ENCODE measurements around the gene ZNF649.
A peak's percentile ranks its signal among the peaks of the same experiment; 100 is the strongest.

The ZNF649 gene

DNA sequence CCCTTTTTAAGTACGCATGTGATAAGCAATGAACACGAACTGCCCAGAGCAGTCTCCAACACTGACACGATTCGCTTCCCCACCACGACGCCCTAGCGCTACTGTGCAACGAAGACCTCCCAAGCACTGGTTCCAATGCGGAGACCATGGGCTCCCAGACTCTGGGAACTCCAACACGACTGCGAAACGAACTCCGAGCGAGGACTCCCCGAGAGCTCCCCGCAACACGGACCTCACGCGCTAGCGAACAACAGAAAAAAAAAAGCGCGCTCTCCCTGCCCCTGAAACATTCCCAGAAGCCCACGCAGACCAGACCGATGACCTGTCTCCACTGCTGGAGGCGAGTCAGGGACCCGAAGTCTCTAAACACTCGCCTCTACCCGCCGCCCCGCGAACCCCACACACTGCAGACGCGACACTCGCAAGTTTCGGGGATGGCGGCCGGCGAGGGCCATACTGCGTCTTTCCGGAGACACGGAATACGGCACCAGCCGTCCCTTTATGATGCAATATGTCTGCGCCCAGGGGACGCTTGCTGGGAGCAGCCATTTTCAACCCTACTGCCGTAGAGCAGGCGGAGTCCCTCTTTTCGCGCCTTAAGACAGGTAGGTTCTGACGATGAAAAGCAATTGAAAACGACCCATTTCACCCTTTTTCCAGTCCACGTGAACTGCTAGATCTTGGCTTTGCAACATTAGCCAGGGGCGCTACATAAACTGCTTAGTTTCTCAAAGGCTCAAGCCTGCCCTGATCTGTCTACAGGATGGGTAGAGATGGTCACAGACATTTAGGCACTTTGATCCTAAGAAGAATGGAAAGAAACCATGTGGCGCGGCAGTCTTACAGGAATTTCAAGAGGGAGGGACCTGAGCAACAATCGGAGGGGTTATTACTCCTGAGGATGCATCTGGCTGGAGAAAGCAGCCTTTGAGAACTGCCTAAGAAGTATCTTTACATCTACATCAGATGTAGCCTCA is 17.0 kb downstream of the ZNF649 start, which contains the start of gene ZNF577:
Gene ZNF577 (minus strand): TSS at position 430 of the 977 bp plus-strand sequence. CDS start 7,569 bp downstream, outside the sequence.
- peak; percentile 64 for DNase-seq

DNA sequence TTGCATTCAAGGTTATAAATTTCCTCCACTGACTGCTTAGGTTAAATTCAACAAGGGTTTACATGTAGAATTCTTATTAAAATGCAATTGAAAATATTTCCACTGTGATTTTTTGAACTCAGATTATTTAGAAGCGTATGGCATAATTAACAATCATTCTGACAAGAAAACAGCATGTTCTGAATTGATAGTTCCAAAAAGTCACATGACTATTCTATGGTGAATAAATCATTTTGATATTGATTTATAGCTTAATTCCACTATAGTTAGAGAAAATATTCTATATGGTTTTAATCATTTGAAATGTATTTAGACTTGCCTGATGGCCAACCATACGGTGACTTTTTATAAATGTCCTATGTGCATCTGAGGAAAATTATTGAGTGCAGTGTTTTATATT is 20.1 kb downstream of the ZNF649 start:
- DNase-seq: no peak

DNA sequence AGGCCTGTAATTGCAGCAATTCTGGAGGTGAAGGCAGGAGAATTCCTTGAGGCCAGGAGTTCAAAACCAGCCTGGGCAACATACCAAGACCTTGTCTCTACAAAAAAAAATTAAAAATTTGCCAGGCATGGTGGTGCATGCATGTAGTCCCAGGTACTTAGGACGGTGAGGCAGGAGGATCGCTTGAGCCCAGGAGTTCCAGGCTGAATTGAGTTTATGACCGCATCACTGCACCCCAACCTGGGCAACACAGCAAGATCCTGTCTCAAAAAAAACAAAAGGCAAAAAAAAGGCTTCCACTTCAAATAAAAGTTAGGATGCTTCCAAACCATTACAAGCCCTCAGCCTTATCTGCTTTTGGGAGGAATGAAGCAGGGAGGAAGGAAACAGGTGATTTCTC is 22.3 kb downstream of the ZNF649 start:
- no peak for DNase-seq

DNA sequence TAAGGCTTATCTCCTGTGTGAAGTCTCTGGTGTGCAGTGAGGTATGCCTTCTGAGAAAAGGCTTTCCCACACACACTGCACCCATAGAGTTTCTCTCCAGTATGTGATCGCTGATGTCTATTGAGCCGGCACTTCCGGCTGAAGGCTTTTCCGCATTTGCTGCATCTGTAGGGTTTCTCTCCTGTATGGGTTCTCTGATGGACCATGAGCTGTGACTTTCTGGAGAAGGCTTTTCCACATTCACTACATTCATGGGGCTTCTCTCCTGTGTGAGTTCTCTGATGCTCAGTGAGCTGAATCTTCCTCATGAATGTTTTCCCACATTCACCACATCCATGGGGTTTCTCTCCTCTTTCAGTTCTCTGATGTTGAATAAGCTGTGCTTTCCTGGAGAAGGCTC is 31.7 kb downstream of the ZNF649 start:
- no peak for DNase-seq

DNA sequence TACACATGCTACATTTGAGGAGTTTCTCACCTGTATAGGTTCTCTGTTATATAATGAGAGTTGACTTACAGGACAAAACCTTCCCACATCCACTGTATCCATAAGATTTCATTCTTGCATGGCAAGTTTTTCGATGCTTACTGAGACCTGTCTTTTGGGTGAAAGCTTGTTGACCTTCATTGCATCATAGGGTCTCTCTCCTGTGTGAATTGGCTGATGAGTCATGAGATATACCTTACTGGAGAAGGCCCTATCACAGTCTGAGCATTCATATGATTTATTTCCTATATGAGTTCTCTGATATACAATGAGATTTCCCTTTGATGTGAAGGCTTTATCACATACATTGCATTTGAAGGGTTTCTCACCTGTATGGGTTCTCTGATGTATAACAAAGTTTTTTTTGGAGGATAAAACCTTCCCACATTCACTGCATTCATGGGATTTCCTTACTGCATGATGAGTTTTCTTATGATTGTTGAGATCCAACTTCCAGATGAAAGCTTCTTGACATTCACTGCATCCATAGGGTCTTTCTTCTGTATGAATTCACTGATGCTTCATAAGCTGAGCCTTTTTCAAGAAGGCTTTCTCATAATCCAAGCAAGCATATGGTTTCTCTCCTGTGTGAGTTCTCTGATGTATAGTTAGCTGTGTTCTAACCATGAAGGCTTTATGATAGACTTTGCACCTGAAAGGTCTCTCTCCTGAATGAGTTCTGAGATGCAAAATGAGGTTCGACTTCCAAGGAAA is 42.8 kb downstream of the ZNF649 start:
- DNase-seq: no peak
